Right atrium auricular region (tissue), 2 donors: ENCODE data around the gene ARL5A. TPM values are rescaled to one million over a fixed set of nuclear protein-coding genes. Genes with fewer than 3 reads are reported as not detected.

ENCODE experiments used
- DNase-seq: peaks from one replicate; pipeline ENCODE4 v3.0.0-alpha.2; 2019; ENCODE audit warnings: low spot score
- H3K27ac ChIP-seq, 2 donors: fragments of 200-600 bp; sonication (generic); 1 replicate in 1 of 2; 2 replicates in 1 of 2; pipeline ENCODE4 v1.5.1; 2016 to 2019
- H3K27me3 ChIP-seq, 2 donors: fragments of 200-600 bp; sonication (generic); one replicate each; pipeline versions ENCODE4 v1.5.1 to v1.6.0; 2017 to 2019
- H3K36me3 ChIP-seq: fragments of 200-600 bp; sonication (generic); one replicate; pipeline ENCODE4 v1.5.1; 2016
- H3K4me1 ChIP-seq, 2 donors: fragments of 200-600 bp; sonication (generic); one replicate each; pipeline versions ENCODE4 v1.5.1 to v1.6.0; 2017 to 2019
- H3K4me3 ChIP-seq, 2 donors: fragments of 200-600 bp; sonication (generic); 1 replicate in 1 of 2; 2 replicates in 1 of 2; pipeline ENCODE4 v1.5.1; 2017 to 2019; ENCODE audit warnings: mild to moderate bottlenecking in 1 of 2, moderate library complexity in 1 of 2
- H3K9me3 ChIP-seq, 2 donors: fragments of 200-600 bp; sonication (generic); one replicate each; pipeline ENCODE4 v1.5.1; 2019
- total RNA-seq, 2 donors: library from RNA; depleted of rRNA; stranded (reverse); fragments of >200 nt; gene quantifications; one replicate each; pipeline ENCODE4 v1.1.0, GENCODE V29; 2016
- TF ChIP-seq, protein P1 (sequence below), 2 donors: fragments of 200-600 bp; sonication (generic); IDR thresholded peaks; one replicate each; pipeline ENCODE4 v1.5.1; 2019; ENCODE audit warnings: antibody characterized with exemption in 2 of 2

Gene ARL5A
- total RNA-seq, 2 donors from 2014 or later, result 69.3 to 82.1 TPM

DNA sequence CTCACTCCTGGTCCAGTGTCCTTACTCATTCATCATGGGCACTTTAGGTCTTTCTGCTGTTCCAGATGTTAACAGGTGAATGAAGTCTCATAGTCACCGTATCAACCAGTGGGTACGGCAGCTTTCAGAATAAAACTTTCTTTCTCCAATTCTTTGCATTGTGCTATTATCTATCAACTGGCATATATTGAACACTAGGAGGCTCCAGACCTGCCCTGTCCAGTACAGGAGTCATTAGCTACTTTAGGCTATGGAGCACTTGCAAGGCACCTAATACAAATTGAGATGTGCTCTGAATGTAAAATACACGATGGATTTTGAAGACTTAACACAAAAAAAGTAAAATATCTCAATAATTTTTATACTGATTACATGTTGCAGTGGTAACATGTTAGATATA is 50.7 kb downstream of the ARL5A start:
- Histone ChIP-seq H3K9me3 (no peaks in the 10 kb centered on the region), H3K4me3 (no peak overlapping the region), H3K27ac (no peak overlapping the region), H3K4me1 (peaks cover 0 to 18% of the 10 kb centered on the region in 2 donors), H3K36me3 (peaks cover 14% of the 10 kb centered on the region), H3K27me3 (no peaks in the 10 kb centered on the region)
- TF ChIP-seq, protein P1, sequence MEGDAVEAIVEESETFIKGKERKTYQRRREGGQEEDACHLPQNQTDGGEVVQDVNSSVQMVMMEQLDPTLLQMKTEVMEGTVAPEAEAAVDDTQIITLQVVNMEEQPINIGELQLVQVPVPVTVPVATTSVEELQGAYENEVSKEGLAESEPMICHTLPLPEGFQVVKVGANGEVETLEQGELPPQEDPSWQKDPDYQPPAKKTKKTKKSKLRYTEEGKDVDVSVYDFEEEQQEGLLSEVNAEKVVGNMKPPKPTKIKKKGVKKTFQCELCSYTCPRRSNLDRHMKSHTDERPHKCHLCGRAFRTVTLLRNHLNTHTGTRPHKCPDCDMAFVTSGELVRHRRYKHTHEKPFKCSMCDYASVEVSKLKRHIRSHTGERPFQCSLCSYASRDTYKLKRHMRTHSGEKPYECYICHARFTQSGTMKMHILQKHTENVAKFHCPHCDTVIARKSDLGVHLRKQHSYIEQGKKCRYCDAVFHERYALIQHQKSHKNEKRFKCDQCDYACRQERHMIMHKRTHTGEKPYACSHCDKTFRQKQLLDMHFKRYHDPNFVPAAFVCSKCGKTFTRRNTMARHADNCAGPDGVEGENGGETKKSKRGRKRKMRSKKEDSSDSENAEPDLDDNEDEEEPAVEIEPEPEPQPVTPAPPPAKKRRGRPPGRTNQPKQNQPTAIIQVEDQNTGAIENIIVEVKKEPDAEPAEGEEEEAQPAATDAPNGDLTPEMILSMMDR (IDR thresholded peaks at IDR 0.05), result no peak
- DNase-seq, result no peak

DNA sequence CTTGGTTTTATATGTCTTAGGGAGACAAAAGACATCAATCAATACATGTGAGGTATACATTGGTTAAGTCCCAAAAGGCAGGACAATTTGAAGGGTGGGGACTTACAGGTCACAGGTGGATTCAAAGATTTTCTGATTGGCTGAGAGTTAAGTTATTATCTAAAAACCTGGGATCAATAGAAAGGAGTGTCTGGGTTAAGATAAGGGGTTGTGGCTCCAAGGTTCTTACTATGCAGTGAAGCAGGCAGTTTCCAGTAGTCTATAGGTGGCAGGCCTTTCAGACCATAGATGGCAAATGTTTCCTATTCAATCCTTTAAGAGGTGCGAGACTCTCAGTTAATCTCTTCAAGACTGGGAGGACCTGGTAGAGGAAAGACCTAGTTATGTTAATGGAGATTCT is 51.9 kb downstream of the ARL5A start:
- Histone ChIP-seq H3K4me3 (no peak overlapping the region), H3K36me3 (peaks cover 14% of the 10 kb centered on the region), H3K27ac (peak overlapping the region in 1 of 2 donors; percentile 78), H3K4me1 (peaks cover 0 to 27% of the 10 kb centered on the region in 2 donors), H3K27me3 (no peaks in the 10 kb centered on the region), H3K9me3 (no peaks in the 10 kb centered on the region)
- TF ChIP-seq, protein P1 (IDR thresholded peaks at IDR 0.05), result no peak
- no peak for DNase-seq

DNA sequence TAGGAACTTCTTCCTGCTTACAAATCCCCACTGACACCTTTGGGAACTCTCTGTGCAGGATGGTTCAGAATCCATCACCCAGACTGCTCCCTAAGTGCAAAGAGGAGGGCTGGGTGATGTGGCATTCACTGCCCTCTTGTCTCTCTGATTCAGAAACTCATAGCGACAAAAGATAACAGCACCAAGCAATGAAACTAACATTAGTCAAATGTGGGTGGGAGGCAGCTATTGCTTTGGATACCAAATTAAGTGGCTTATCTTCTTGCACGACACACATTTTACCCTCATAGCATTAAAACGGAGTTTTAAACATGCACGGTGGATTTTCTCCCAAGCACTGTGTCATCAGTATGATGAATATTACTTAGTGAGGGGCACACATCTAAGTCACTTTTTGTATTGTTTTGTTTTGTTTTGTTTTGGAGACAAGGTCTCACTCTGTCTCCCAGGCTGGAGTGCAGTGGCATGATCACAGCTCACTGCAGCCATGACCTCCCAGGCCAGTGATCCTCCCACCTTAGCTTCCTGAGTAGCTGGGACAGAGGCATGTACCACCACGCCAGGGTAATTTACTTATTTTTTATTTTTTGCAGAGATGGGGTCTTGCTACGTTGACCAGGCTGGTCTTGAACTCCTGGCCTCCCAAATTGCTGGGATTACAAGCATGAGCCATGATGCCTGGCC is 53.0 kb downstream of the ARL5A start:
- no peaks in the 10 kb centered on the region for H3K9me3 ChIP-seq
- H3K27me3 ChIP-seq, result no peaks in the 10 kb centered on the region
- TF ChIP-seq, protein P1 (IDR thresholded peaks at IDR 0.05), result no peak
- H3K4me3 ChIP-seq, result no peak overlapping the region
- peaks cover 14% of the 10 kb centered on the region for H3K36me3 ChIP-seq
- H3K27ac ChIP-seq, result peak overlapping the region; percentile 50 to 78
- H3K4me1 ChIP-seq, result peaks cover 0 to 32% of the 10 kb centered on the region in 2 donors
- DNase-seq, result no peak

DNA sequence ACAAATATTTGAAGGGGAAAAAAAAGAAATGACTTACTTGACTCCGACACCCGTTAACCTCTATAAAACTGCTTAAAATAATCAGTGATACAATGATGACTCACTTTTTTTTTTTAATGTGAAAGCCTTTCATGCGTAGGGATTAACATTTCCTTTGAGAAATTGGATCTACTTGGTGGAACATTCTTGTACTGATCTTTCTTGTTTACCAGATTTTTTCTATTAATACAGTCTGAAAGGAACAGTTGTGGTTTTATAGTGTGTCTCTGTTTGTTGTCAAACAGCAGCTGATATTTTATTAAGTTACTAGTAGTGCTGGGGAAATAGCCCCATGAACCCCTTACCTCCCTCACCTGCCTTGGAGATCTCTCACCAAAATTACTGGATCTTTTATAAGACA is 53.7 kb downstream of the ARL5A start:
- Histone ChIP-seq H3K9me3 (no peaks in the 10 kb centered on the region), H3K4me1 (peaks cover 0 to 32% of the 10 kb centered on the region in 2 donors), H3K4me3 (no peak overlapping the region), H3K27ac (peak overlapping the region; percentile 50 to 78), H3K27me3 (no peaks in the 10 kb centered on the region), H3K36me3 (peaks cover 11% of the 10 kb centered on the region)
- no peak for DNase-seq
- TF ChIP-seq, protein P1 (IDR thresholded peaks at IDR 0.05), result no peak

DNA sequence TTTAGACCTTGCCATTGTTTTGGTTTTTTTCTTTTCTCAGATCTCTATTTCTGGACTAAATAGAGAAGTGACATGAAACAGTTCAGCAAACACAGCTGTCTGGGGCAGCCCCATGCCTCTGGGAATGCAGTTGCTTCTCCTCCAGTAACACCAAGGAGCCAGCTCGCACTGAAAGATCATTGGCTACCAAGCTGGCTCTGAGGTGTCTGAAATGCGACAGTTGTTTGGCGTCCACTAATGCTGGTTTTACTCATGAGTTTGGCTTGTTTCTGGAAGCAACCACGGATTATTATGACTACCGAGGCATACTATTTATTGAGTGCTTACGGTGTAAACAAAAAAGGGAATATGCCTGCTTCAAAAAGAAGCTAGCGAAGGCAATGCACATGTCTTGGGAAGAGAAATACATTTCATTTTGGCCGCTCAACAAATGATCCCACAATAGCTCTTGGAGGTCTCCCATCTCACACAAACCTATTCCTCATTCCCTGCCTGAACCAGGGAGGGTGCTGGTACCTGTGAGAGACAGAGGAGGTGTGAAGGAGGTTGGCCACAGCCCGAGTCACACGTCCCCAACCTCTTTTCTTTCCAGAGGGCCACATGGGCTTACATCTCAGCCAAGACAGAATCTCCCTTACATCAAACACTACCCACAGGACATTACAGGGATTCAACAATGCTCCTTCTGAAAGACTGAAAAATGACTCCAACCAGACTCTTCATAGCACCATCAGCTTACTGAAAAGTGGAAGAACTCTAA is 56.4 kb downstream of the ARL5A start:
- no peaks in the 10 kb centered on the region for H3K9me3 ChIP-seq
- H3K4me3 ChIP-seq, result no peak overlapping the region
- H3K27ac ChIP-seq, result peak overlapping the region; percentile 63 to 77
- TF ChIP-seq, protein P1 (IDR thresholded peaks at IDR 0.05), result no peak
- H3K36me3 ChIP-seq, result peaks cover 5% of the 10 kb centered on the region
- H3K4me1 ChIP-seq, result peaks cover 0 to 40% of the 10 kb centered on the region in 2 donors
- no peaks in the 10 kb centered on the region for H3K27me3 ChIP-seq
- peak; percentile 72 for DNase-seq
